Central memory CD8-positive, alpha-beta T cell (primary cell): Measurements from ENCODE around the gene BDKRB2.

Experiments
- ATAC-seq: fragments of 150-1000 bp; cut with Tn5 transposase; replicated peaks from 2 replicates; pipeline ENCODE4 v1.10.0; 2022; ENCODE audit warnings: mild to moderate bottlenecking, moderate FRiP score, moderate number of reproducible peaks; ENCODE audit not compliant: poor library complexity, severe bottlenecking; ENCODE audit errors: extremely low read depth
- DNase-seq, 2 donors: peaks; one replicate each; pipeline ENCODE4 v3.0.0; 2021; ENCODE audit warnings: low spot score in 2 of 2
- H3K27ac Mint-ChIP-seq: one replicate; pipeline ENCODE4 v1.8.0; 2022; ENCODE audit warnings: low read depth, mild to moderate bottlenecking, moderate library complexity, mixed read lengths
- H3K27me3 Mint-ChIP-seq: one replicate; pipeline ENCODE4 v1.8.0; 2022; ENCODE audit warnings: mixed read lengths
- H3K36me3 Mint-ChIP-seq: one replicate; pipeline ENCODE4 v1.8.0; 2022; ENCODE audit warnings: mild to moderate bottlenecking, moderate library complexity, mixed read lengths; ENCODE audit not compliant: insufficient read depth
- H3K4me1 Mint-ChIP-seq: one replicate; pipeline ENCODE4 v1.8.0; 2022; ENCODE audit warnings: mixed read lengths
- H3K4me3 Mint-ChIP-seq: one replicate; pipeline ENCODE4 v1.8.0; 2022; ENCODE audit warnings: mild to moderate bottlenecking, moderate library complexity, mixed read lengths
- H3K9me3 Mint-ChIP-seq: one replicate; pipeline ENCODE4 v1.8.0; 2022; ENCODE audit warnings: mixed read lengths

Gene BDKRB2

DNA sequence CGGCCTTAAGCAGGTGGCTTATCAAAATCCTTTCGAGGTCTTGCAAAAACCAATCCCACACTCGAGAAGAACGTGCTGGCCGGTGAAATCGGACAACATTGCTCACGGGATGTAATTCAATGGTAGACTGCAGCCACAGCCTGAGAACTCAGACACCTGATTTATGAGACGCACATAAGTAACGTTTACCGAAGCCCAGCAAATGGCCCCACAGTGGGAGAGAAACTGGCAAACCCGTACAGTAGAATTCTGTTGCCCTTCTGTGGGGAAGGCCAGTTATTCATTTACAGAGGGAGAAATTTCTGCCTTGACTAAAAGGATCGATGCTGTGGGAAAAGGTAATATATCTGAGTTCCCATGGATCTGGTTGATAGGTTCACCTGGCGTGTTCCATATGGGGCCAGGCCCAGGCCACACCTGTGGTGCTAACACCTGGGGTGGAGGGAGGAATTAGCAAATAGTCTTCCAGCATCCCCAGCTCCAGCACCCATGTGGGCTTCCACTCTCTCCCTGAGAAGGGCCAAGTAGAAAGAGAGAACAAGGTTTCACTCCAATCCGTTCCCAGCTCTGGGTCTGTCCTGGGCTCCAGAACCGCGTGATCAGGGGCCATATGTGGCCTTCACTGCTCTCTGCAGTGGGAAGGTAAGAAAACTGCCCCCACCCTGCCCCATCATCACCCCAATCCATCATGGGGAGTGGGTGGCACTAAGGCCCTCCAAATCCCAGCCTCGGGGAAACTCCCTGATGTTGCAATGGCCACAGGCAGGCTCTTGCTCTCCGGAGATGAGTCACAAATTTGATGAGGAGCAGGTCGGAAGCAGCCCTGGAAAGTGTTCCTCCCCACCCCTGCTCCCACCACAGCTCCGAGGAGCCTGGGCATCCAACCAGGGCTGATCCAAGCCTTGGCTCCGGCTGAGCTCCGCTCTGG is 64.1 kb downstream of the BDKRB2 start:
- peaks cover 38% of the 10 kb centered on the region for H3K27me3 Mint-ChIP-seq
- no peak for DNase-seq
- H3K4me3 Mint-ChIP-seq: no peak overlapping the region
- no peaks in the 10 kb centered on the region for H3K36me3 Mint-ChIP-seq
- ATAC-seq: no peak
- H3K9me3 Mint-ChIP-seq: no peaks in the 10 kb centered on the region
- no peaks in the 10 kb centered on the region for H3K4me1 Mint-ChIP-seq
- no peak overlapping the region for H3K27ac Mint-ChIP-seq

DNA sequence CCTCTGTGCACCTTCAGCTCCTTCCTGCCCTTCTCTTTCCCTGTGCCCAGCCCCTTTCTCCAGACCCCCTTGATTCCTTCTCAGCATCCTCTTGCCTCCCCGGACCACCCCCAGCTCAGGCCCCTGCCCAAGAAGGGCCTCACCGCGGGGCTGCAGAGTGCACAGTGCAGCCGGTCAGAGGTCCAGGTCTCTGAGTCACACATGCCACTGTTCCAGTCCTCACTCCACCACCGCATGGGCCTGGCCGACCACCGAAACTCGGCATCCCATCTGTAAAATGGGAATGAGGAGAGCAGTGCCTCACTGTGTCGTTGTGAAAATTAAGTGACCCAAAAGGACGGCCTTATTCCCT is 64.7 kb downstream of the BDKRB2 start:
- DNase-seq: no peak
- no peak overlapping the region for H3K27ac Mint-ChIP-seq
- H3K27me3 Mint-ChIP-seq: peaks cover 32% of the 10 kb centered on the region
- no peak overlapping the region for H3K4me3 Mint-ChIP-seq
- ATAC-seq: no peak
- H3K36me3 Mint-ChIP-seq: no peaks in the 10 kb centered on the region
- no peaks in the 10 kb centered on the region for H3K4me1 Mint-ChIP-seq
- H3K9me3 Mint-ChIP-seq: no peaks in the 10 kb centered on the region

DNA sequence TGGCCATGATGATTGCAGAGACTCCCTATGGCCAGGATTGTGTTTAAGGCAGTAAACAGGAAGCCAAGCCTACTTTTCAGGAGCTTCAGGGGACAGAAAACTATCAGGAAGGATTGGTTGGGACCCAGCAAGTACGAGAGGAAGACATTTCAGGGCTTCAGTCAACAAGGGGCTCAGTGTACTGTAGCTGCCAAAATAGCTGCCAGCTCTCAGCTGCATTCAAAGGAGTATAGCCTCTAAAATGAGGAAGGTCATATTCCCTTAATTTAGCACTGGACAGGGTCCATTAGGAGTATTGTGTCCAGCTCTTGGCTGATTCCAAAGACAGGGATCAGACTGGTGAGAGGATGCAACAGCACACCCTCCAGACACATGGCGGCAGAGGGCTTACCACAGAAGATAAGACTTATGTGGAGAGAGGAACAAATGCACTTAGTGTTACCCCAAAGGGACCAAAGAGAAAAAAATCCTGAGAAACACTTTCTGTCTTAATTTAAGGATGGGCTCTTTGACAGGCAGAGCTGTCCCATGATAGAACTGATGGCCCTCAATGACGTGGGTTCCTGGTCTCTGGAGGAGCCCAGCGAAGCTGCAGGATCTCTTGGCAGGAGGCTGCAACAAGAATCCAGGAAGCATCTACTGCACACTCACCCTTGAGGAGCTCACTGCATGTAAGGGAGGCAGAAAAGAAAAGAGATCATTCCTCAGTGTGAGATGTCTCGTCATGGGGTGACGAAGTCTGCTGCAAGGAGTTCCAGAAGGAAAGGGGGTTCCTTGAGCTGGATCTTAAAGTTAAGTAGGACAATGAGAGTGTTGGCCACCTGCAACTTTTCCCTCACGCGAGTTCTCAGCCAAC is 66.2 kb downstream of the BDKRB2 start:
- no peak overlapping the region for H3K4me3 Mint-ChIP-seq
- no peaks in the 10 kb centered on the region for H3K4me1 Mint-ChIP-seq
- no peak for ATAC-seq
- no peaks in the 10 kb centered on the region for H3K36me3 Mint-ChIP-seq
- H3K9me3 Mint-ChIP-seq: no peaks in the 10 kb centered on the region
- H3K27ac Mint-ChIP-seq: no peak overlapping the region
- no peak for DNase-seq
- peaks cover 17% of the 10 kb centered on the region for H3K27me3 Mint-ChIP-seq

DNA sequence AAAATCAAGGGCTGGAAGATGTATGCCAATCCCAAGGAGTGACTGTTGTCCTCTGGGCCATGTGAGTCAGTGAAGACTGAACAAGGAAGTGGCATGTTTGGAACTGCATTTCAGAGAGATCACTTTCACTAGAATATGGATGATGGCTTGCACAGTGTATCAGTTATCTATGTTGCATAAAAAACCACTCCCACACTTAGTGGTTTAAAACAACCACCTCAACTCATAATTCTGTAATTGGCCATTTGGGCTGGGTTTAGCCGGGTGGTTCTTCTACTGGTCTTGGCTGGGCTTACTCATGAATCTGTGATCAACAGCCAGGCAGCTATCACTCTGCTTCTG is 66.8 kb downstream of the BDKRB2 start:
- no peaks in the 10 kb centered on the region for H3K4me1 Mint-ChIP-seq

DNA sequence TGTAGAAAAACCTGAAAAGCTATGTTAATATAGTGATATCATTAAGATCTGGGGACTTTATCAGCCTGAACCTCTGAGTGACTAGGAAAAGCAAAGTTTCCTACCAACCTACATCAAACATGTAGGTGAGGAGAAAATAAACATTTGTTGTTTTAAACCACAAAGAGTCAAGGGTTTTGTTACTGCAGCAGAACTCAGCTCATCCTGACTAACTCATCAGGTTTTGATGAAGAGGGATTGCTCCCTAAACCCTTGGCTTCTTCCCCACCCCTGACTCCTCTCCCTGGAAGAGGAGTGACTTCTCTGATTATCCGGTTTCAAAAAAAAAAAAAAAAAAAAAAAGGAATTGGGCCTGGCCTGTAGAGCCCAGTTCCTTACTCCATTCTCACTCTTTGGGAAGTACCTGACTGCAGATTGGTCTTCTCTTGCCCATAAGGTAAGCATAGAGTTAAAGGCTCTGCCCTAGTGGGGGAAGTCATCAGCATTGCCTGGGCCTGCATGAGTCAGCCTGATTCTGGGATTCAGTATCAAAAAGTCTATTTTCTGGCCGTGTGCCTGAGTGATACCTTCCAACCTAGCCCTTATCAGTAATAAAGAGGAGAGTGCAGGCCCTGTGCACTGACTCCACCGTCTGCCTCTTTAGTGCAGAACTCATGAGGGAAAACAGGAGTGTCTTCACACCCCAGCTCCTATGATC is 68.3 kb downstream of the BDKRB2 start:
- no peak overlapping the region for H3K4me3 Mint-ChIP-seq
- H3K9me3 Mint-ChIP-seq: no peaks in the 10 kb centered on the region
- no peak for DNase-seq
- H3K36me3 Mint-ChIP-seq: no peaks in the 10 kb centered on the region
- ATAC-seq: no peak
- no peaks in the 10 kb centered on the region for H3K27me3 Mint-ChIP-seq
- H3K27ac Mint-ChIP-seq: no peak overlapping the region
- H3K4me1 Mint-ChIP-seq: no peaks in the 10 kb centered on the region

More for the DNA sequence above, 66.8 kb downstream of the BDKRB2 start:
- Mint-ChIP-seq H3K4me3 (no peak overlapping the region), H3K27ac (no peak overlapping the region), H3K27me3 (peaks cover 11% of the 10 kb centered on the region), H3K36me3 (no peaks in the 10 kb centered on the region), H3K9me3 (no peaks in the 10 kb centered on the region)
- ATAC-seq: no peak
- no peak for DNase-seq

DNA sequence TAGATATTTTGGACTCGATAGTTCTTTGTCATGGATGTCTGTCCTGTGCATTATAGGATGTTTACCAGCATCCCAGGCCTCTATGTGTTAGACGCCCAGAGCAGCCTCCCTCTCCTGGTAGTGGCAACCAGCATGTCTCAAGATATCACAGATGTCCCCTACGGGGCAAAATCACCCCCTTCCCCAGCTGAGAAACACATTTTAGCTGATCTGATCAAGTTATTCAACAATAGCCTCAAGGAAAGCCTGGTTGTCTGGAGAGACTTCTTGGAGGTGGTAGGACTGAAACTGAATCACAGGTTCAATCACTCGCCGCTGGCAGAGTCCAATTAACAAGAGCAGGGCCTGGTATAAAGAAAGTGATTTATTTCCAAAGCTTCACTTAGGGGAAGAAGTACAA is 69.0 kb downstream of the BDKRB2 start:
- Mint-ChIP-seq H3K36me3 (no peaks in the 10 kb centered on the region), H3K27me3 (no peaks in the 10 kb centered on the region), H3K4me1 (no peaks in the 10 kb centered on the region), H3K9me3 (no peaks in the 10 kb centered on the region), H3K4me3 (no peak overlapping the region), H3K27ac (no peak overlapping the region)
- ATAC-seq (no peak), DNase-seq (no peak)

DNA sequence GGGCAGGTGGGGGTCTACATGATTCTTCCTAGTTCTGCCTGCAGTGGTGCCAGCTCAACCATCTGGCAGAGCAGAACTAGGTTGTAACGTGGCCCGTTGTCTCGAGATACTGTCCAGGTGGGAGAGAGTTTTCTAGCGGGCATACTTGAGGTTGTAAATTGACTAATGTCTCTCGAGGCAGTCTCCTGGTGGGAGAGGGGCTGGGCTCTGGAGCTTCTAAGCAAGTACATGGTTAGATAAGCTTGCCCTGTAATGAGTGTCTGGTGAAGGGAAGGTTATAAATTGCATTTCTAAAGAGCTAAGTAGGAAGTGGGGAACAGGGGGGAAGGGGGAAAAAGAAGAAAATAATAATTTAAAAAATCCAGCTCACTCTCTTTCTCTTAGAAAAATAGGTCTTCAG is 69.5 kb downstream of the BDKRB2 start:
- H3K9me3 Mint-ChIP-seq: no peaks in the 10 kb centered on the region

DNA sequence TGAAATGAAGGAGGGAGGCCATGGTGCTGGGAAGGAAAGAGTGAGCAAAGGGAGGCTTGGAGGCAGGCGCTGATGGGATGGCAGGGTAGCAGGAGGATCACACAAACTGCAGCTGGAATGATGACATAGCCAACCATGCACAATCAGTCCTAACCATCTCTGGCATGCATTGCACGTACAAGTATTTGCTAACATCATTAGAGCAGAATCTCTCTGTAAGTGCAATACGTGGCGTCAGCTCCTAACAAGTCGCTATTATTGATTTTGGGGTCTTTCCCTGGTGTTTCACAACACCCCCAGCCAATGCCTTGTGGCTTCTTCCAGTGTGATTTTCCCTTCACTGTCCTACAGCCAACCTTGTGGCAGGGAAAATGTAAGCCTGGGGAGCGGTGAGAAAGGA is 69.9 kb downstream of the BDKRB2 start:
- DNase-seq (no peak), ATAC-seq (no peak)
- H3K36me3 Mint-ChIP-seq: no peaks in the 10 kb centered on the region
- no peak overlapping the region for H3K27ac Mint-ChIP-seq
- H3K27me3 Mint-ChIP-seq: no peaks in the 10 kb centered on the region
- no peaks in the 10 kb centered on the region for H3K4me1 Mint-ChIP-seq
- no peak overlapping the region for H3K4me3 Mint-ChIP-seq
- H3K9me3 Mint-ChIP-seq: no peaks in the 10 kb centered on the region

More for the DNA sequence above, 69.5 kb downstream of the BDKRB2 start:
- DNase-seq (no peak), ATAC-seq (no peak)
- H3K36me3 Mint-ChIP-seq: no peaks in the 10 kb centered on the region
- no peaks in the 10 kb centered on the region for H3K27me3 Mint-ChIP-seq
- no peak overlapping the region for H3K4me3 Mint-ChIP-seq
- H3K27ac Mint-ChIP-seq: no peak overlapping the region
- no peaks in the 10 kb centered on the region for H3K4me1 Mint-ChIP-seq

DNA sequence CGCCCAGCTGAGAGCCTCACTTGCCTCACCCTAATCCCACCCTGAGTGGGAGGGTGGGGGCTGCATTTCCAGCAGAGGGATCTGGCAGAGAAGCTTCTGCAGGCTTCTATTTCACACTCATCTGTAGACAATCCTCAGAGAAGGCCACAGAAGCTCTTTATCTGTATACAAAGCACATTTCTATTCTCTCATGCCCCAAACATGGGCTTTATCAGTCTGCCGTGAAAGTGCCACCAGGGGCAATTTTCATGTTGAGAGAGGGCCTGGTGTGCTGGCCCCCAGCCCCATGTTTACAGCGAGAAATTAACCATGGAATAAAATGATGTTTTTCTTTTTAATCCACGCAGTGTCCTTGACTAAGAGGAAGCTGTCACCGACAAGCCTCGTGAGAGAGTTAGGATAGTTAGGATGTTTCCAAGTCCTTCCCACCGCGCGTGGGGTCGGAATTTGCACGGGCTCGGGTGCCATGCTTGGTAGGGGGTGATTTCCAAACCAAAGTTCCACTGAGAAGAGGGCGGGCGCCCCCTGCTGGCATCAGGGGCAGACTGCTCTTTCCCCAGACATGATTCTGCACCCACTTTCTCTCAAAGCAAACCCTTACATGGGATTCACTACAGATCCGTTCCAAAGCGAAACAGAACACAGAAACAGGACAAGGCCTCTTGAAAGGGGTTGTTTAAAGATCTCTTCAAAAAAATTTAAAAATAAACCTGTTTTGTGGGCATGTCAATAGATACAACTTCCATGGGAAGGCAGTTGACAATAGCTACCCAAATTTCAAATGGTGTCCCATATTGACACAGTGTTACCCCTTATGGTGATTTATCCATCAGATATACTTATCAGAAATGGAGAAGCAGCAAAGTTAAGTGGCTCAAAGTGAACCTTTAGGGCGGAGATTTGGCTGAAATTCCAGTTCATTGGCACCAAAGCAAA is 70.8 kb downstream of the BDKRB2 start:
- ATAC-seq (no peak), DNase-seq (peak in 1 of 2 donors; percentile 31)
- Mint-ChIP-seq H3K36me3 (no peaks in the 10 kb centered on the region), H3K9me3 (no peaks in the 10 kb centered on the region), H3K27ac (no peak overlapping the region), H3K4me3 (no peak overlapping the region), H3K27me3 (no peaks in the 10 kb centered on the region), H3K4me1 (no peaks in the 10 kb centered on the region)

DNA sequence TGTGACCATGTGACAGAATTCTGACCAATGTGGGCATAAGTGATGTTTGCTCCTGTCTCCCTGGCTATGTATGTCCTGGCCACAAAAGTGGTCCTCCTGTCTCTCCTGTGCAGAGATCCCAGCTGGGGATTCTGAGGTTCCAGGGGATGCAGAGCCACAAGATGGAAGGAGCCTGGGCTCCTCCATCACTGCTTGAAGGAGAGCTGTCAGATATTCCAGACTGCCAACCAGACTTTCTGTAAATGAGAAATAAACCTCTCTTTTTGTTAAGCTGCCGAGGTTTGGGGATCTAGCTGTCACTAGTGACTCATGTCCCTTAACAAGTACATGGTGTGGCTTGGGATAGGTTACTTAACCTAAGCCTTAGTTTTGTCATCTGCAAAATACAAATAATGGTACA is 73.3 kb downstream of the BDKRB2 start:
- H3K27me3 Mint-ChIP-seq: no peaks in the 10 kb centered on the region
- H3K27ac Mint-ChIP-seq: no peak overlapping the region
- peaks cover under 1% of the 10 kb centered on the region for H3K36me3 Mint-ChIP-seq
- ATAC-seq (no peak), DNase-seq (no peak)
- H3K4me3 Mint-ChIP-seq: no peak overlapping the region
- H3K9me3 Mint-ChIP-seq: no peaks in the 10 kb centered on the region
- H3K4me1 Mint-ChIP-seq: no peaks in the 10 kb centered on the region

DNA sequence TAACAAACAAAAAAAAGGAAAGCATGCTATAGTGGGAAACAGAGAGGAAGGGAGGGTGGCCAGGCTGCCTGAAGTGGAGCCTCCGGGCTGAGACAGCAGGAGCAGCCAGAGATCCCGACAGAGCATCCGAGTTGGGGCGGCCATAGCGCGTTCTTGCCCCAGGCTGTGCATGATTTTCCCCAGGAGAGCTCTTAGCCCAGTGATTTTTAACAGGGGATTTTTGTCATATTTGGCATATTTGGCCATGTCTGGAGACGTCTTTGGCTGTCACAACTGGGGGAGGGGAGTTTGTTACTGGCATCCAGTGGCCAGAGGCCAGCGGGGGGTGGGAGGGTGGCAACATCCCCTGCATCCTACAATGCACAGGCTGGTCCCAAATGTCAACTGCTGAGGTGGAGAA is 74.9 kb downstream of the BDKRB2 start:
- Mint-ChIP-seq H3K27me3 (no peaks in the 10 kb centered on the region), H3K36me3 (peaks cover 4% of the 10 kb centered on the region), H3K9me3 (no peaks in the 10 kb centered on the region), H3K27ac (no peak overlapping the region), H3K4me1 (no peaks in the 10 kb centered on the region), H3K4me3 (no peak overlapping the region)
- ATAC-seq: no peak
- DNase-seq: no peak

DNA sequence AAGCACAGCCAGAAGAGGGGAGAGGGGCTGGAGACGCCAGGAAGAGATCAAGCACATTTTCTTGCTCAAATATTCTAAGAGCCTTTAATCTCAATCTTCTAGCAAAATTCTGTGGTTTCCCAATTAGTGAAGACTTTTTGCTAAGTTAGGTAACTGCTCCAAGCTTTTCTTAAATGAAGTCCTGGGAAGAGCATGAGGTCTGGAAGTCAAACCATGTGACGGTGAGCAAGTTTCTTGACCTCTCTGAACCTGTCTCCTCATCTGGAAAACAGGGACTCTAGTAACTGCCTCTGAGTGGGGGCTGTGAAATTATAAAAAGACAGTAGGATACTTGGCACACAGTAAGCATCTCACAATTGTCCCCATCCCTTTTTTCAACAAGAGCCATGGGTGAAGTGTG is 75.5 kb downstream of the BDKRB2 start:
- H3K4me1 Mint-ChIP-seq: no peaks in the 10 kb centered on the region
- no peak overlapping the region for H3K27ac Mint-ChIP-seq
- H3K9me3 Mint-ChIP-seq: no peaks in the 10 kb centered on the region
- no peaks in the 10 kb centered on the region for H3K27me3 Mint-ChIP-seq
- no peak overlapping the region for H3K4me3 Mint-ChIP-seq
- DNase-seq: no peak
- H3K36me3 Mint-ChIP-seq: peaks cover 7% of the 10 kb centered on the region
- ATAC-seq: no peak
